Ovary (tissue), 9 donors: ENCODE data around the gene DRC7. TPM values are rescaled to one million over a fixed set of nuclear protein-coding genes. Genes with fewer than 3 reads are reported as not detected.

Experiments used
- DNase-seq, 5 donors: peaks; one replicate each; pipeline ENCODE4 v3.0.0-alpha.2; 2019 to 2020
- H3K27ac ChIP-seq, 2 donors: fragments of 200-600 bp; one replicate each; pipeline versions ENCODE4 v1.5.1 to v1.8.0; 2019 to 2022
- H3K27me3 ChIP-seq: fragments of 200-600 bp; one replicate; pipeline ENCODE4 v1.8.0; 2022
- H3K36me3 ChIP-seq: fragments of 200-600 bp; sonication (generic); one replicate; pipeline ENCODE4 v1.5.1; 2019
- H3K4me1 ChIP-seq: one replicate; pipeline ENCODE4 v1.8.1; 2013; ENCODE audit warnings: mild to moderate bottlenecking, moderate library complexity; ENCODE audit not compliant: insufficient read depth
- H3K4me3 ChIP-seq: fragments of 200-600 bp; sonication (generic); one replicate; pipeline ENCODE4 v1.5.1; 2017
- H3K9me3 ChIP-seq, 2 donors: fragments of 200-600 bp in 1 of 2; sonication (generic) in 1 of 2; one replicate each; pipeline versions ENCODE4 v1.5.1 to v1.8.1; 2013 to 2019; ENCODE audit warnings: mild to moderate bottlenecking in 1 of 2, moderate library complexity in 1 of 2
- CTCF ChIP-seq, 3 donors: fragments of 450-650 bp in 2 of 3; fragments of 200-600 bp in 1 of 3; IDR thresholded peaks; one replicate each; pipeline versions ENCODE4 v1.5.1 to v1.8.0; 2016 to 2022; ENCODE audit warnings: antibody characterized with exemption in 3 of 3, mild to moderate bottlenecking in 1 of 3
- EP300 ChIP-seq: sonication (generic); formaldehyde crosslinking; IDR thresholded peaks from one replicate; pipeline ENCODE4 v1.6.1; 2017; ENCODE audit warnings: antibody characterized with exemption
- POLR2A ChIP-seq: fragments of 450-650 bp; IDR thresholded peaks from one replicate; pipeline ENCODE4 v1.6.1; 2017; ENCODE audit warnings: antibody characterized with exemption, mild to moderate bottlenecking, moderate library complexity
- WGBS, 3 donors: extraction: QIAGEN DNeasy Blood & Tissue Kit in 1 of 3; methylation state at CpG; one replicate each; pipeline versions ENCODE4 v1.1.5 to v1.1.7; 2013 to 2017; 5-methylcytosine and 5-hydroxymethylcytosine counted together
- intact Hi-C, 4 donors: fragments of 100-400 bp; cut with DNase I; formaldehyde crosslinking; loops; one replicate each; pipeline versions ENCODE4 v1.11.0 to v1.15.1; 2022 to 2023
- polyA plus RNA-seq, 2 donors: library from polyadenylated mRNA; stranded (reverse); fragments of 200-250 nt in 1 of 2; fragments of 350-450 nt in 1 of 2; fragmentation: Illumina TruSeq in 1 of 2; extraction: RNeasy Lipid Tissue Mini Kit (QIAGEN cat#74804) in 1 of 2; gene quantifications; one replicate each; pipeline ENCODE4 v1.2.3, GENCODE V29; 2013 to 2014
- total RNA-seq, 7 donors: library from RNA; depleted of rRNA in 2 of 7; stranded (reverse); fragments of >200 nt in 2 of 7; fragmentation: NEBNext Ultra II Directional in 3 of 7; extraction: Animal tissue kit (Norgen Biotek cat#: 25700) in 3 of 7; gene quantifications; one replicate each; pipeline versions ENCODE4 v1.1.0 to v1.2.4, GENCODE V29; 2016 to 2023
- donor health status: DM: no; HTN: no; CAD: no; lungs with moderate emphysema.
- donor health status: DM: no; HTN: no; CAD: no.
- donor health status: Bipolar disorder and iron deficiency.
- donor health status: DM: yes; HTN: yes; CAD: no.
- donor health status: DM: no; HTN: no; CAD: no.
- donor health status: DM: yes; HTN: yes; CAD: no.

The DRC7 gene
- total and polyA plus RNA-seq, 9 donors = 0.07 to 12.5 (median 0.67) TPM; not detected in 3

GRCh38 chr16:57749101-57749692, 54.6 kb downstream of the DRC7 start:
- Histone ChIP-seq H3K27ac (no peak overlapping the region), H3K9me3 (no peaks in the 10 kb centered on the region), H3K27me3 (no peaks in the 10 kb centered on the region), H3K4me1 (no peaks in the 10 kb centered on the region), H3K4me3 (no peak overlapping the region), H3K36me3 (no peaks in the 10 kb centered on the region)
- intact Hi-C loops = no loop called here
- no peak for TF ChIP-seq CTCF (IDR thresholded peaks at IDR 0.05)
- TF ChIP-seq POLR2A = no peak
- TF ChIP-seq EP300 = no peak
- WGBS, 3 donors = 84 to 96% (median 89%) methylated on average over 3 of the region's 3 CpGs
- DNase-seq = no peak

- Histone ChIP-seq H3K4me3 (no peak overlapping the region), H3K9me3 (no peaks in the 10 kb centered on the region), H3K27me3 (no peaks in the 10 kb centered on the region), H3K27ac (no peak overlapping the region), H3K36me3 (no peaks in the 10 kb centered on the region), H3K4me1 (no peaks in the 10 kb centered on the region)
- 82 to 92% (median 84%) methylated on average over 5 of the region's 5 CpGs for WGBS, 3 donors
- intact Hi-C loops = loop anchor here in 2 of 4 donors (10.0 kb wide), 2 partner anchors 115 to 245 kb away; no protein-coding TSS in a partner anchor
- no peak for TF ChIP-seq EP300
- no peak for TF ChIP-seq CTCF (IDR thresholded peaks at IDR 0.05)
- no peak for TF ChIP-seq POLR2A
- peak in 1 of 5 donors; percentile 3 for DNase-seq
Observed at GRCh38 chr16:57749856-57750452, 55.3 kb downstream of the DRC7 start.

GRCh38 chr16:57750796-57751538, 56.4 kb downstream of the DRC7 start:
- Histone ChIP-seq H3K4me1 (no peaks in the 10 kb centered on the region), H3K27ac (no peak overlapping the region), H3K9me3 (no peaks in the 10 kb centered on the region), H3K4me3 (no peak overlapping the region), H3K27me3 (no peaks in the 10 kb centered on the region), H3K36me3 (no peaks in the 10 kb centered on the region)
- intact Hi-C loops = loop anchor here in 2 of 4 donors (10.0 kb wide), 2 partner anchors 114 to 244 kb away; no protein-coding TSS in a partner anchor
- peak in 1 of 5 donors; percentile 8 for DNase-seq
- TF ChIP-seq POLR2A (no peak), EP300 (no peak), CTCF (IDR thresholded peaks at IDR 0.05) (no peak)
- WGBS, 3 donors = 84 to 90% (median 88%) methylated on average over 24 of the region's 24 CpGs

GRCh38 chr16:57751539-57752202, 57.1 kb downstream of the DRC7 start:
- no peaks in the 10 kb centered on the region for H3K36me3 ChIP-seq
- no peak for TF ChIP-seq EP300
- no peak for TF ChIP-seq CTCF (IDR thresholded peaks at IDR 0.05)
- no peak for TF ChIP-seq POLR2A
- no peaks in the 10 kb centered on the region for H3K27me3 ChIP-seq
- no peak overlapping the region for H3K27ac ChIP-seq
- 78 to 87% (median 80%) methylated on average over 23 to 26 of the region's 26 CpGs for WGBS, 3 donors
- H3K9me3 ChIP-seq = no peaks in the 10 kb centered on the region
- DNase-seq = peak in 1 of 5 donors; percentile 13
- intact Hi-C loops = loop anchor here in 2 of 4 donors (10.0 kb wide), 2 partner anchors 113 to 243 kb away; no protein-coding TSS in a partner anchor
- no peak overlapping the region for H3K4me3 ChIP-seq
- no peaks in the 10 kb centered on the region for H3K4me1 ChIP-seq
